ENCODE measurements around the gene RPL23. TPM values are rescaled to one million over a fixed set of nuclear protein-coding genes. Genes with fewer than 3 reads are reported as not detected.
A peak's percentile ranks its signal among the peaks of the same experiment; 100 is the strongest.

The RPL23 gene
- total and polyA plus RNA-seq, 9 of the 15 experiments (the other 6 are each of a cell fraction or from before 2014, with no cell fraction given), result 1,745 to 3,667 (median 3,096) TPM

- peak; percentile 90 for TF ChIP-seq CHAMP1 (IDR thresholded peaks at IDR 0.05)
- TF ChIP-seq ZNF280A (IDR thresholded peaks at IDR 0.05; ENCODE audit: low read depth, partially characterized antibody), result no peak
- no peak; the same call in 1 of the 2 replicates for TF ChIP-seq MXI1 (IDR thresholded peaks at IDR 0.05; ENCODE audit: low read depth, low read length)
- TF ChIP-seq SRSF3 (IDR thresholded peaks at IDR 0.05; ENCODE audit: insufficient read depth, low read length), result no peak
- TF ChIP-seq, protein P1, sequence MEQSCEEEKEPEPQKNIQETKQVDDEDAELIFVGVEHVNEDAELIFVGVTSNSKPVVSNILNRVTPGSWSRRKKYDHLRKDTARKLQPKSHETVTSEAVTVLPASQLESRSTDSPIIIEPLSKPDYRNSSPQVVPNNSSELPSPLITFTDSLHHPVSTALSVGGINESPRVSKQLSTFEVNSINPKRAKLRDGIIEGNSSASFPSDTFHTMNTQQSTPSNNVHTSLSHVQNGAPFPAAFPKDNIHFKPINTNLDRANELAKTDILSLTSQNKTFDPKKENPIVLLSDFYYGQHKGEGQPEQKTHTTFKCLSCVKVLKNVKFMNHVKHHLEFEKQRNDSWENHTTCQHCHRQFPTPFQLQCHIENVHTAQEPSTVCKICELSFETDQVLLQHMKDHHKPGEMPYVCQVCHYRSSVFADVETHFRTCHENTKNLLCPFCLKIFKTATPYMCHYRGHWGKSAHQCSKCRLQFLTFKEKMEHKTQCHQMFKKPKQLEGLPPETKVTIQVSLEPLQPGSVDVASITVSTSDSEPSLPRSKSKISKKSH (CRISPR knock-in tag; IDR thresholded peaks at IDR 0.05), result no peak
- no peak for TF ChIP-seq MCM7 (IDR thresholded peaks at IDR 0.05)
- TF ChIP-seq ZNF318 (IDR thresholded peaks at IDR 0.05; ENCODE audit: borderline replicate concordance in 1 of 2, low read depth in 1 of 2), result no peak
- no peak for TF ChIP-seq HDAC6 (IDR thresholded peaks at IDR 0.05; ENCODE audit: low read depth, low read length)
- TF ChIP-seq, protein P2, sequence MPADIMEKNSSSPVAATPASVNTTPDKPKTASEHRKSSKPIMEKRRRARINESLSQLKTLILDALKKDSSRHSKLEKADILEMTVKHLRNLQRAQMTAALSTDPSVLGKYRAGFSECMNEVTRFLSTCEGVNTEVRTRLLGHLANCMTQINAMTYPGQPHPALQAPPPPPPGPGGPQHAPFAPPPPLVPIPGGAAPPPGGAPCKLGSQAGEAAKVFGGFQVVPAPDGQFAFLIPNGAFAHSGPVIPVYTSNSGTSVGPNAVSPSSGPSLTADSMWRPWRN (IDR thresholded peaks at IDR 0.05; ENCODE audit: low read depth), result no peak
- TF ChIP-seq NR3C1 (CRISPR knock-in tag; IDR thresholded peaks at IDR 0.05), result no peak
- TF ChIP-seq SREBF1 (IDR thresholded peaks at IDR 0.05; ENCODE audit: borderline replicate concordance, low read depth, low read length), result peak; percentile 79; the same call in 1 of the 2 replicates
Measured at GRCh38 chr17:38824899-38825761, 28.4 kb downstream of the RPL23 start, which contains the start of gene CWC25 (continued).
